WTC11 (cell line): ENCODE results near the gene EPHA1. TPM values are rescaled to one million over a fixed set of nuclear protein-coding genes. Genes with fewer than 3 reads are reported as not detected.

Experiments used
- ATAC-seq: fragments of 200-7000 bp; cut with Tn5 transposase; 2 replicates; pipeline ENCODE4 v1.10.0; 2021; ENCODE audit warnings: mild to moderate bottlenecking, moderate library complexity
- CTCF ChIA-PET: fragments of 300-600 bp; sonication (Branson Sonifier 250); formaldehyde crosslinking; loops from one replicate; lab custom pipeline; 2021; ENCODE audit warnings: antibody characterized with exemption; lab: Charles Lee
- POLR2A ChIA-PET: fragments of 350-600 bp; sonication (Branson Sonifier 250); formaldehyde crosslinking; loops from one replicate; lab custom pipeline; 2021; ENCODE audit warnings: antibody characterized with exemption; lab: Charles Lee
- DNase-seq: peaks from one replicate; pipeline ENCODE4 v3.0.0; 2021; ENCODE audit warnings: low spot score
- H3K27ac Mint-ChIP-seq: 2 replicates; pipeline ENCODE4 v1.8.0; 2021; ENCODE audit warnings: mixed read lengths
- H3K27me3 Mint-ChIP-seq: 2 replicates; pipeline ENCODE4 v1.8.0; 2021; ENCODE audit warnings: low read depth, mild to moderate bottlenecking, moderate library complexity, mixed read lengths
- H3K36me3 Mint-ChIP-seq: 2 replicates; pipeline ENCODE4 v1.8.0; 2021; ENCODE audit warnings: mixed read lengths
- H3K4me1 Mint-ChIP-seq: 2 replicates; pipeline ENCODE4 v1.8.0; 2022; ENCODE audit warnings: mixed read lengths
- H3K4me3 Mint-ChIP-seq: 2 replicates; pipeline ENCODE4 v1.8.0; 2021; ENCODE audit warnings: mild to moderate bottlenecking, moderate library complexity, mixed read lengths
- H3K9me3 Mint-ChIP-seq: 2 replicates; pipeline ENCODE4 v1.8.0; 2021; ENCODE audit warnings: mixed read lengths
- ESRRA ChIP-seq: sonication (generic); formaldehyde crosslinking; IDR thresholded peaks from 2 replicates; pipeline ENCODE4 v1.8.1; 2022; ENCODE audit warnings: mild to moderate bottlenecking, missing genetic modification reagents, borderline replicate concordance
- FOXK1 ChIP-seq: sonication (generic); formaldehyde crosslinking; IDR thresholded peaks from 2 replicates; pipeline ENCODE4 v1.8.0; 2022; ENCODE audit warnings: mild to moderate bottlenecking, moderate library complexity, missing genetic modification reagents
- GABPB1 ChIP-seq: sonication (generic); formaldehyde crosslinking; IDR thresholded peaks from 2 replicates; pipeline ENCODE4 v1.8.1; 2023; ENCODE audit warnings: mild to moderate bottlenecking, missing genetic modification reagents
- GRHL2 ChIP-seq: fragments of 250-450 bp; sonication (Bioruptor Pico); IDR thresholded peaks from 2 replicates; pipeline ENCODE4 v1.8.0; 2022; ENCODE audit warnings: mild to moderate bottlenecking, moderate library complexity; ENCODE audit not compliant: insufficient replicate concordance, severe bottlenecking
- GTF2I ChIP-seq: fragments of 250-450 bp; sonication (Bioruptor Pico); conservative IDR thresholded peaks from 2 replicates; pipeline ENCODE4 v1.4.0; 2021; ENCODE audit warnings: mild to moderate bottlenecking
- JUN ChIP-seq: sonication (generic); formaldehyde crosslinking; IDR thresholded peaks from 2 replicates; pipeline ENCODE4 v1.8.0; 2023; ENCODE audit warnings: mild to moderate bottlenecking, missing genetic modification reagents
- MXD4 ChIP-seq: fragments of 250-450 bp; sonication (Bioruptor Pico); IDR thresholded peaks from 2 replicates; pipeline ENCODE4 v1.8.0; 2021; ENCODE audit warnings: mild to moderate bottlenecking, moderate library complexity, borderline replicate concordance
- MYBL2 ChIP-seq: sonication (generic); formaldehyde crosslinking; IDR thresholded peaks from 2 replicates; pipeline ENCODE4 v1.8.1; 2023; ENCODE audit warnings: mild to moderate bottlenecking, moderate library complexity, missing genetic modification reagents
- NR2C2 ChIP-seq: sonication (generic); formaldehyde crosslinking; IDR thresholded peaks from 2 replicates; pipeline ENCODE4 v1.8.0; 2022; ENCODE audit warnings: mild to moderate bottlenecking, missing genetic modification reagents
- RORB ChIP-seq: fragments of 250-450 bp; sonication (Bioruptor Pico); IDR thresholded peaks from 2 replicates; pipeline ENCODE4 v1.9.0; 2021; ENCODE audit warnings: mild to moderate bottlenecking
- SMAD4 ChIP-seq: sonication (generic); formaldehyde crosslinking; IDR thresholded peaks from 2 replicates; pipeline ENCODE4 v1.8.0; 2022; ENCODE audit warnings: mild to moderate bottlenecking, missing genetic modification reagents
- TEAD1 ChIP-seq: sonication (generic); formaldehyde crosslinking; IDR thresholded peaks from 2 replicates; pipeline ENCODE4 v1.8.0; 2022; ENCODE audit warnings: mild to moderate bottlenecking, missing genetic modification reagents
- TEAD4 ChIP-seq: sonication (generic); formaldehyde crosslinking; IDR thresholded peaks from 2 replicates; pipeline ENCODE4 v1.8.0; 2022; ENCODE audit warnings: mild to moderate bottlenecking, missing genetic modification reagents
- ZNF121 ChIP-seq: sonication (generic); formaldehyde crosslinking; IDR thresholded peaks from 2 replicates; pipeline ENCODE4 v1.8.0; 2023; ENCODE audit warnings: missing genetic modification reagents
- ZNF263 ChIP-seq: sonication (generic); formaldehyde crosslinking; IDR thresholded peaks from 2 replicates; pipeline ENCODE4 v1.8.1; 2022; ENCODE audit warnings: low read depth, mild to moderate bottlenecking, moderate library complexity, missing genetic modification reagents
- ZNF671 ChIP-seq: fragments of 250-450 bp; sonication (Bioruptor Pico); IDR thresholded peaks from 2 replicates; pipeline ENCODE4 v1.8.0; 2021; ENCODE audit warnings: mild to moderate bottlenecking
- total RNA-seq: library from RNA; stranded (reverse); gene quantifications from 3 replicates; pipeline ENCODE4 v1.2.3, GENCODE V29; 2021
- TF ChIP-seq, protein P1 (sequence below): fragments of 250-450 bp; sonication (Bioruptor Pico); IDR thresholded peaks from 2 replicates; pipeline ENCODE4 v1.9.0; 2021; ENCODE audit warnings: mild to moderate bottlenecking
- TF ChIP-seq, protein P2 (sequence below): sonication (generic); formaldehyde crosslinking; IDR thresholded peaks from 2 replicates; pipeline ENCODE4 v1.8.0; 2023; ENCODE audit warnings: missing genetic modification reagents
- TF ChIP-seq, protein P3 (sequence below): fragments of 200-600 bp; IDR thresholded peaks from 2 replicates; pipeline ENCODE4 v1.8.0; 2022; ENCODE audit warnings: antibody characterized with exemption
- TF ChIP-seq, protein P4 (sequence below): sonication (generic); formaldehyde crosslinking; IDR thresholded peaks from 2 replicates; pipeline ENCODE4 v1.8.0; 2022; ENCODE audit warnings: mild to moderate bottlenecking, missing genetic modification reagents
- TF ChIP-seq, protein P5 (sequence below): sonication (generic); formaldehyde crosslinking; conservative IDR thresholded peaks from 2 replicates; pipeline ENCODE4 v1.8.1; 2023; ENCODE audit warnings: mild to moderate bottlenecking, low read depth, missing genetic modification reagents, moderate library complexity
- TF ChIP-seq, protein P6 (sequence below): sonication (generic); formaldehyde crosslinking; IDR thresholded peaks from 2 replicates; pipeline ENCODE4 v1.8.0; 2023; ENCODE audit warnings: mild to moderate bottlenecking, missing genetic modification reagents

The EPHA1 gene
- total RNA-seq, 1 experiment from 2014 or later = 203 TPM

DNA sequence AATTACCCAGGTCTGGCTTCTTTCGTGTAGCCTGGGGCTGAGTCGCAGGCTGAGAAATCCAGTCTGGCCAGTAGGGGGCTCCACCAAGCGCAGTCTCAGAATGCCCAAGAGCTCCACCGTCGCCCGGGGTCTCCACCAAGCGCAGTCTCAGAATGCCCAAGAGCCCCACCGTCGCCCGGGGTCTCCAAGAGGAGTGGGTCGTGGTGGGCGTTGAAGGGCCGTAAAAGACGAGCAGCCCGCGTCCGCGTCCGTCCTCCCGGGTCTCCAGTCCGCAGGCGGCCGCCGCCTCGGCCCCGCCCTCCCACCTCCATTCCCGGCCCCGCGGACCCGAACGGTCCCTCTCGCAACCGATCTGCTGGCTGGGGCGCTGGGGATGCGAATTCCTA lies 28.4 kb downstream of the EPHA1 start:
- H3K27ac Mint-ChIP-seq = no peak overlapping the region
- ChIA-PET CTCF (interaction anchor here (0.7 to 2.3 kb wide), 39 partner anchors 8 to 1662 kb away, joined by 3 to 68 read pairs (median 4); partner anchors contain the start of genes CLCN1, EPHA1, FAM131B and GSTK1), POLR2A (interaction anchor here (0.7 to 2.0 kb wide), 7 partner anchors 8 to 27 kb away, joined by 3 to 16 read pairs (median 3); partner anchors contain the start of gene FAM131B)
- peak; percentile 49 for ATAC-seq
- peak overlapping the region; percentile 76 for H3K4me3 Mint-ChIP-seq
- peaks cover 34% of the 10 kb centered on the region for H3K4me1 Mint-ChIP-seq
- H3K36me3 Mint-ChIP-seq = peaks cover 5% of the 10 kb centered on the region
- DNase-seq = peak; percentile 89
- H3K9me3 Mint-ChIP-seq = no peaks in the 10 kb centered on the region
- TF ChIP-seq GABPB1 (CRISPR knock-in tag) (no peak), ZNF121 (CRISPR knock-in tag) (no peak), RORB (CRISPR knock-in tag) (no peak), ESRRA (CRISPR knock-in tag) (no peak), FOXK1 (CRISPR knock-in tag) (0 out of 2 replicates have a peak, but pooled peaks have one; percentile 11), GTF2I (0 out of 2 replicates have a peak, but pooled peaks have one; percentile 4), ZNF263 (CRISPR knock-in tag) (no peak), JUN (CRISPR knock-in tag) (0 out of 2 replicates have a peak, but pooled peaks have one; percentile 9)
- TF ChIP-seq, protein P1, sequence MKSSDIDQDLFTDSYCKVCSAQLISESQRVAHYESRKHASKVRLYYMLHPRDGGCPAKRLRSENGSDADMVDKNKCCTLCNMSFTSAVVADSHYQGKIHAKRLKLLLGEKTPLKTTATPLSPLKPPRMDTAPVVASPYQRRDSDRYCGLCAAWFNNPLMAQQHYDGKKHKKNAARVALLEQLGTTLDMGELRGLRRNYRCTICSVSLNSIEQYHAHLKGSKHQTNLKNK (CRISPR knock-in tag) = no peak
- TF ChIP-seq, protein P2, sequence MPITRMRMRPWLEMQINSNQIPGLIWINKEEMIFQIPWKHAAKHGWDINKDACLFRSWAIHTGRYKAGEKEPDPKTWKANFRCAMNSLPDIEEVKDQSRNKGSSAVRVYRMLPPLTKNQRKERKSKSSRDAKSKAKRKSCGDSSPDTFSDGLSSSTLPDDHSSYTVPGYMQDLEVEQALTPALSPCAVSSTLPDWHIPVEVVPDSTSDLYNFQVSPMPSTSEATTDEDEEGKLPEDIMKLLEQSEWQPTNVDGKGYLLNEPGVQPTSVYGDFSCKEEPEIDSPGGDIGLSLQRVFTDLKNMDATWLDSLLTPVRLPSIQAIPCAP (CRISPR knock-in tag) = no peak
- TF ChIP-seq, protein P3, sequence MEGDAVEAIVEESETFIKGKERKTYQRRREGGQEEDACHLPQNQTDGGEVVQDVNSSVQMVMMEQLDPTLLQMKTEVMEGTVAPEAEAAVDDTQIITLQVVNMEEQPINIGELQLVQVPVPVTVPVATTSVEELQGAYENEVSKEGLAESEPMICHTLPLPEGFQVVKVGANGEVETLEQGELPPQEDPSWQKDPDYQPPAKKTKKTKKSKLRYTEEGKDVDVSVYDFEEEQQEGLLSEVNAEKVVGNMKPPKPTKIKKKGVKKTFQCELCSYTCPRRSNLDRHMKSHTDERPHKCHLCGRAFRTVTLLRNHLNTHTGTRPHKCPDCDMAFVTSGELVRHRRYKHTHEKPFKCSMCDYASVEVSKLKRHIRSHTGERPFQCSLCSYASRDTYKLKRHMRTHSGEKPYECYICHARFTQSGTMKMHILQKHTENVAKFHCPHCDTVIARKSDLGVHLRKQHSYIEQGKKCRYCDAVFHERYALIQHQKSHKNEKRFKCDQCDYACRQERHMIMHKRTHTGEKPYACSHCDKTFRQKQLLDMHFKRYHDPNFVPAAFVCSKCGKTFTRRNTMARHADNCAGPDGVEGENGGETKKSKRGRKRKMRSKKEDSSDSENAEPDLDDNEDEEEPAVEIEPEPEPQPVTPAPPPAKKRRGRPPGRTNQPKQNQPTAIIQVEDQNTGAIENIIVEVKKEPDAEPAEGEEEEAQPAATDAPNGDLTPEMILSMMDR = peak; percentile 97
- H3K27me3 Mint-ChIP-seq = no peaks in the 10 kb centered on the region

DNA sequence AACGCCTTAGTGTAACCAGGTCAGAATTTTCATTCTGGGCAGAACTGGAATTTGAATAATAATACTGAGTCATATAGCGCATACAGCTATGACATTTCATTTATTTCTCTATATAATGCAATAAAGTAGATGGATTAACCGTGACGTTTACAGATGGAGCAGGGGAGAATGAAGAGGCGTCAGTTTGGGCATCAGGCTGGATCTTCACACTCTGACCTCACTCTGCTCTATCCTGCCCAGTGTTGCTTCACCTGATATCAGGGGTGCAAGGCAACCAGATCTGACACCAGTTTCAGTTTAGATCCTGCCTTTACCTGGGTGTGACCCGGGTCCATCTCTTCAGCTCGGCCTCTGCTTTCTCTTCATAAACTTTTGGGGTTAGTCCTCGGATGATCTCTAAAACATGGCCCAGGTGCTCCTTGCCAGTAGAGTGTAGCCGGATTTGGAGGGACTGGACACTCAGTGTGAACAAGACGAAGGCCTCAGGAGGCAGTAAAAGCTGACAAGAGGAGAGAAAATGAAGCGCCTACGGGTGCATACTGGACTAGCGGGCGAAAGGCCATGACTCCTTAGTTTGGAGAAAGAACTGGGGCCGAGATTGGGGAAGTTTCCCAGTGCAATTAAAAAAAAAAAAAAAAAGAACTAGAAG lies 28.9 kb downstream of the EPHA1 start:
- POLR2A ChIA-PET = interaction anchor here (0.7 to 2.0 kb wide), 7 partner anchors 8 to 28 kb away, joined by 3 to 16 read pairs (median 3); partner anchors contain the start of gene FAM131B
- DNase-seq (no peak), ATAC-seq (peak; percentile 0; the same call in 1 of the 2 replicates)
- H3K36me3 Mint-ChIP-seq = peaks cover 5% of the 10 kb centered on the region
- CTCF ChIA-PET = interaction anchor here (0.7 to 2.3 kb wide), 39 partner anchors 8 to 1662 kb away, joined by 3 to 68 read pairs (median 4); partner anchors contain the start of genes CLCN1, EPHA1, FAM131B and GSTK1
- H3K27me3 Mint-ChIP-seq = no peaks in the 10 kb centered on the region
- H3K4me3 Mint-ChIP-seq = peak overlapping the region; percentile 76
- peaks cover 39% of the 10 kb centered on the region for H3K4me1 Mint-ChIP-seq
- no peaks in the 10 kb centered on the region for H3K9me3 Mint-ChIP-seq
- peak overlapping the region; percentile 39 for H3K27ac Mint-ChIP-seq
- TF ChIP-seq, protein P4, sequence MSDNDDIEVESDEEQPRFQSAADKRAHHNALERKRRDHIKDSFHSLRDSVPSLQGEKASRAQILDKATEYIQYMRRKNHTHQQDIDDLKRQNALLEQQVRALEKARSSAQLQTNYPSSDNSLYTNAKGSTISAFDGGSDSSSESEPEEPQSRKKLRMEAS (CRISPR knock-in tag) = no peak; the same call in 1 of the 2 replicates
- TF ChIP-seq GRHL2 (CRISPR knock-in tag) (no peak), MYBL2 (CRISPR knock-in tag) (no peak), TEAD1 (CRISPR knock-in tag) (no peak), MXD4 (CRISPR knock-in tag) (no peak), TEAD4 (peak; percentile 33; the same call in 1 of the 2 replicates), SMAD4 (CRISPR knock-in tag) (no peak), JUN (CRISPR knock-in tag) (0 out of 2 replicates have a peak, but pooled peaks have one; percentile 6), NR2C2 (no peak), ZNF671 (CRISPR knock-in tag) (no peak)
- TF ChIP-seq, protein P5, sequence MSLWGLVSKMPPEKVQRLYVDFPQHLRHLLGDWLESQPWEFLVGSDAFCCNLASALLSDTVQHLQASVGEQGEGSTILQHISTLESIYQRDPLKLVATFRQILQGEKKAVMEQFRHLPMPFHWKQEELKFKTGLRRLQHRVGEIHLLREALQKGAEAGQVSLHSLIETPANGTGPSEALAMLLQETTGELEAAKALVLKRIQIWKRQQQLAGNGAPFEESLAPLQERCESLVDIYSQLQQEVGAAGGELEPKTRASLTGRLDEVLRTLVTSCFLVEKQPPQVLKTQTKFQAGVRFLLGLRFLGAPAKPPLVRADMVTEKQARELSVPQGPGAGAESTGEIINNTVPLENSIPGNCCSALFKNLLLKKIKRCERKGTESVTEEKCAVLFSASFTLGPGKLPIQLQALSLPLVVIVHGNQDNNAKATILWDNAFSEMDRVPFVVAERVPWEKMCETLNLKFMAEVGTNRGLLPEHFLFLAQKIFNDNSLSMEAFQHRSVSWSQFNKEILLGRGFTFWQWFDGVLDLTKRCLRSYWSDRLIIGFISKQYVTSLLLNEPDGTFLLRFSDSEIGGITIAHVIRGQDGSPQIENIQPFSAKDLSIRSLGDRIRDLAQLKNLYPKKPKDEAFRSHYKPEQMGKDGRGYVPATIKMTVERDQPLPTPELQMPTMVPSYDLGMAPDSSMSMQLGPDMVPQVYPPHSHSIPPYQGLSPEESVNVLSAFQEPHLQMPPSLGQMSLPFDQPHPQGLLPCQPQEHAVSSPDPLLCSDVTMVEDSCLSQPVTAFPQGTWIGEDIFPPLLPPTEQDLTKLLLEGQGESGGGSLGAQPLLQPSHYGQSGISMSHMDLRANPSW (CRISPR knock-in tag) = no peak
- TF ChIP-seq, protein P1 (CRISPR knock-in tag) = no peak
- TF ChIP-seq, protein P6, sequence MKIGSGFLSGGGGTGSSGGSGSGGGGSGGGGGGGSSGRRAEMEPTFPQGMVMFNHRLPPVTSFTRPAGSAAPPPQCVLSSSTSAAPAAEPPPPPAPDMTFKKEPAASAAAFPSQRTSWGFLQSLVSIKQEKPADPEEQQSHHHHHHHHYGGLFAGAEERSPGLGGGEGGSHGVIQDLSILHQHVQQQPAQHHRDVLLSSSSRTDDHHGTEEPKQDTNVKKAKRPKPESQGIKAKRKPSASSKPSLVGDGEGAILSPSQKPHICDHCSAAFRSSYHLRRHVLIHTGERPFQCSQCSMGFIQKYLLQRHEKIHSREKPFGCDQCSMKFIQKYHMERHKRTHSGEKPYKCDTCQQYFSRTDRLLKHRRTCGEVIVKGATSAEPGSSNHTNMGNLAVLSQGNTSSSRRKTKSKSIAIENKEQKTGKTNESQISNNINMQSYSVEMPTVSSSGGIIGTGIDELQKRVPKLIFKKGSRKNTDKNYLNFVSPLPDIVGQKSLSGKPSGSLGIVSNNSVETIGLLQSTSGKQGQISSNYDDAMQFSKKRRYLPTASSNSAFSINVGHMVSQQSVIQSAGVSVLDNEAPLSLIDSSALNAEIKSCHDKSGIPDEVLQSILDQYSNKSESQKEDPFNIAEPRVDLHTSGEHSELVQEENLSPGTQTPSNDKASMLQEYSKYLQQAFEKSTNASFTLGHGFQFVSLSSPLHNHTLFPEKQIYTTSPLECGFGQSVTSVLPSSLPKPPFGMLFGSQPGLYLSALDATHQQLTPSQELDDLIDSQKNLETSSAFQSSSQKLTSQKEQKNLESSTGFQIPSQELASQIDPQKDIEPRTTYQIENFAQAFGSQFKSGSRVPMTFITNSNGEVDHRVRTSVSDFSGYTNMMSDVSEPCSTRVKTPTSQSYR (CRISPR knock-in tag) = no peak
